ENCODE measurements around the gene CSF3R.
"Not testable (repeated sequence)": the region's sequence is repeated elsewhere in the genome, so short reads cannot be mapped to it uniquely, and the experiment has no call there.

CSF3R gene

GRCh38 chr1:36481091-36481490 is 1.6 kb downstream of the CSF3R start:
- DNase-seq = no peak

- no peak for DNase-seq
Measured at GRCh38 chr1:36480161-36480560, 2.6 kb downstream of the CSF3R start.

- DNase-seq = no peak
Measured at GRCh38 chr1:36479505-36480051, 3.1 kb downstream of the CSF3R start.

- not testable (repeated sequence) for DNase-seq
Measured at GRCh38 chr1:36477615-36478014, 5.1 kb downstream of the CSF3R start.

- no peak for DNase-seq
Measured at GRCh38 chr1:36476945-36477344, 5.8 kb downstream of the CSF3R start.

GRCh38 chr1:36475910-36476604 is 6.7 kb downstream of the CSF3R start:
- DNase-seq = no peak

GRCh38 chr1:36475341-36475740 is 7.4 kb downstream of the CSF3R start:
- DNase-seq = no peak

GRCh38 chr1:36472656-36473055 is 10.1 kb downstream of the CSF3R start:
- no peak for DNase-seq

- DNase-seq = no peak
Measured at GRCh38 chr1:36471830-36472641, 10.7 kb downstream of the CSF3R start.

- no peak for DNase-seq
Measured at GRCh38 chr1:36469163-36469562, 13.6 kb downstream of the CSF3R start.

- DNase-seq = no peak
Measured at GRCh38 chr1:36467700-36468455, 14.8 kb downstream of the CSF3R start.

- no peak for DNase-seq
Measured at GRCh38 chr1:36467027-36467410, 15.7 kb downstream of the CSF3R start.

GRCh38 chr1:36466370-36467026 is 16.2 kb downstream of the CSF3R start:
- DNase-seq = no peak

GRCh38 chr1:36465731-36466369 is 16.9 kb downstream of the CSF3R start:
- DNase-seq = no peak

- DNase-seq = no peak
Measured at GRCh38 chr1:36464605-36465393, 17.9 kb downstream of the CSF3R start.

- DNase-seq = peak; percentile 95
Measured at GRCh38 chr1:36463803-36464604, 18.7 kb downstream of the CSF3R start, which contains the start of gene MRPS15. MRPS15 (minus strand) TSS chr1:36464384; CDS start chr1:36464275, 109 bp downstream.

GRCh38 chr1:36463463-36463802 is 19.3 kb downstream of the CSF3R start:
- no peak for DNase-seq

GRCh38 chr1:36458910-36459309 is 23.8 kb downstream of the CSF3R start:
- DNase-seq = peak; percentile 47

- DNase-seq = no peak
Measured at GRCh38 chr1:36457691-36458090, 25.0 kb downstream of the CSF3R start.

GRCh38 chr1:36456391-36456928 is 26.3 kb downstream of the CSF3R start:
- DNase-seq = no peak
